SK-N-SH treated with all-trans-retinoic acid at 6 μM for 48 hours (cell line): Measurements from ENCODE around the gene ISY1.

ENCODE experiments used
- ATAC-seq: fragments of 200-7000 bp; cut with Tn5 transposase; 3 replicates; pipeline ENCODE4 v1.9.1; 2020; ENCODE audit warnings: mild to moderate bottlenecking, moderate library complexity
- ARNTL ChIP-seq: fragments of 450-650 bp; formaldehyde crosslinking; IDR thresholded peaks from 2 replicates; pipeline ENCODE4 v1.5.0; 2020; ENCODE audit warnings: low read depth, mild to moderate bottlenecking, moderate library complexity, borderline replicate concordance
- BACH2 ChIP-seq: fragments of 250-450 bp; sonication (Bioruptor Pico); IDR thresholded peaks from 2 replicates; pipeline ENCODE4 v1.9.0; 2021; ENCODE audit warnings: mild to moderate bottlenecking, borderline replicate concordance
- CREB5 ChIP-seq: fragments of 250-450 bp; sonication (Bioruptor Pico); IDR thresholded peaks from 2 replicates; pipeline ENCODE4 v1.5.1; 2020; ENCODE audit warnings: low read depth, mild to moderate bottlenecking, moderate library complexity
- CSDC2 ChIP-seq: fragments of 250-450 bp; sonication (Bioruptor Pico); IDR thresholded peaks from 2 replicates; pipeline ENCODE4 v1.5.0; 2020; ENCODE audit warnings: mild to moderate bottlenecking, moderate library complexity
- ESRRG ChIP-seq: fragments of 250-450 bp; sonication (Bioruptor Pico); IDR thresholded peaks from 2 replicates; pipeline ENCODE4 v1.6.1; 2021; ENCODE audit warnings: mild to moderate bottlenecking
- GLIS3 ChIP-seq: fragments of 250-450 bp; sonication (Bioruptor Pico); IDR thresholded peaks from 2 replicates; pipeline ENCODE4 v1.5.0; 2020; ENCODE audit warnings: mild to moderate bottlenecking, moderate library complexity
- ISL1 ChIP-seq: fragments of 250-450 bp; sonication (Bioruptor Pico); IDR thresholded peaks from 2 replicates; pipeline ENCODE4 v2.1.2; 2022; ENCODE audit warnings: mild to moderate bottlenecking, moderate library complexity
- OSR1 ChIP-seq: fragments of 250-450 bp; sonication (Bioruptor Pico); IDR thresholded peaks from 2 replicates; pipeline ENCODE4 v1.8.0; 2022; ENCODE audit warnings: moderate library complexity, mild to moderate bottlenecking, inconsistent platforms
- PPARA ChIP-seq: fragments of 250-450 bp; sonication (Bioruptor Pico); IDR thresholded peaks from 2 replicates; pipeline ENCODE4 v1.5.0; 2020; ENCODE audit warnings: mild to moderate bottlenecking, borderline replicate concordance
- RARB ChIP-seq: fragments of 250-450 bp; sonication (Bioruptor Pico); IDR thresholded peaks from 2 replicates; pipeline ENCODE4 v1.8.0; 2021; ENCODE audit warnings: mild to moderate bottlenecking, moderate library complexity
- SNAI2 ChIP-seq: fragments of 250-450 bp; sonication (Bioruptor Pico); IDR thresholded peaks from 2 replicates; pipeline ENCODE4 v1.5.0; 2020; ENCODE audit warnings: mild to moderate bottlenecking, moderate library complexity
- TCF4 ChIP-seq: fragments of 250-450 bp; sonication (Bioruptor Pico); IDR thresholded peaks from 2 replicates; pipeline ENCODE4 v1.8.0; 2021; ENCODE audit warnings: mild to moderate bottlenecking, moderate library complexity, borderline replicate concordance
- TOX ChIP-seq: fragments of 250-450 bp; sonication (Bioruptor Pico); IDR thresholded peaks from 2 replicates; pipeline ENCODE4 v1.8.0; 2021; ENCODE audit warnings: mild to moderate bottlenecking, moderate library complexity, borderline replicate concordance
- TSHZ2 ChIP-seq: fragments of 250-450 bp; sonication (Bioruptor Pico); IDR thresholded peaks from 2 replicates; pipeline ENCODE4 v1.5.0; 2020; ENCODE audit warnings: mild to moderate bottlenecking, moderate library complexity
- ZFP3 ChIP-seq: fragments of 250-450 bp; sonication (Bioruptor Pico); IDR thresholded peaks from 2 replicates; pipeline ENCODE4 v1.5.0; 2020; ENCODE audit warnings: mild to moderate bottlenecking, moderate library complexity
- ZFP30 ChIP-seq: fragments of 450-650 bp; formaldehyde crosslinking; IDR thresholded peaks from 2 replicates; pipeline ENCODE4 v1.5.0; 2022; ENCODE audit warnings: mild to moderate bottlenecking, moderate library complexity
- ZNF565 ChIP-seq: fragments of 450-650 bp; formaldehyde crosslinking; conservative IDR thresholded peaks from 2 replicates; pipeline ENCODE4 v1.5.0; 2020; ENCODE audit warnings: low read depth, mild to moderate bottlenecking, moderate library complexity
- ZNF70 ChIP-seq: fragments of 450-650 bp; formaldehyde crosslinking; IDR thresholded peaks from 2 replicates; pipeline ENCODE4 v1.5.0; 2020; ENCODE audit warnings: mild to moderate bottlenecking, moderate library complexity
- ZNF8 ChIP-seq: fragments of 450-650 bp; formaldehyde crosslinking; IDR thresholded peaks from 2 replicates; pipeline ENCODE4 v1.5.0; 2020; ENCODE audit warnings: mild to moderate bottlenecking, moderate library complexity
- TF ChIP-seq, protein P1 (sequence below): fragments of 250-450 bp; sonication (Bioruptor Pico); IDR thresholded peaks from 2 replicates; pipeline ENCODE4 v1.8.0; 2021; ENCODE audit warnings: low read depth, mild to moderate bottlenecking, moderate library complexity, borderline replicate concordance
- TF ChIP-seq, protein P2 (sequence below): fragments of 250-450 bp; sonication (Bioruptor Pico); IDR thresholded peaks from 2 replicates; pipeline ENCODE4 v1.5.1; 2021; ENCODE audit warnings: mild to moderate bottlenecking, moderate library complexity
- TF ChIP-seq, protein P3 (sequence below): fragments of 250-450 bp; sonication (Bioruptor Pico); IDR thresholded peaks from 2 replicates; pipeline ENCODE4 v1.8.0; 2020; ENCODE audit warnings: mild to moderate bottlenecking, moderate library complexity, borderline replicate concordance

The ISY1 gene

GRCh38 chr3:129126726-129127280 is 34.1 kb downstream of the ISY1 start:
- no peak for ATAC-seq

DNA sequence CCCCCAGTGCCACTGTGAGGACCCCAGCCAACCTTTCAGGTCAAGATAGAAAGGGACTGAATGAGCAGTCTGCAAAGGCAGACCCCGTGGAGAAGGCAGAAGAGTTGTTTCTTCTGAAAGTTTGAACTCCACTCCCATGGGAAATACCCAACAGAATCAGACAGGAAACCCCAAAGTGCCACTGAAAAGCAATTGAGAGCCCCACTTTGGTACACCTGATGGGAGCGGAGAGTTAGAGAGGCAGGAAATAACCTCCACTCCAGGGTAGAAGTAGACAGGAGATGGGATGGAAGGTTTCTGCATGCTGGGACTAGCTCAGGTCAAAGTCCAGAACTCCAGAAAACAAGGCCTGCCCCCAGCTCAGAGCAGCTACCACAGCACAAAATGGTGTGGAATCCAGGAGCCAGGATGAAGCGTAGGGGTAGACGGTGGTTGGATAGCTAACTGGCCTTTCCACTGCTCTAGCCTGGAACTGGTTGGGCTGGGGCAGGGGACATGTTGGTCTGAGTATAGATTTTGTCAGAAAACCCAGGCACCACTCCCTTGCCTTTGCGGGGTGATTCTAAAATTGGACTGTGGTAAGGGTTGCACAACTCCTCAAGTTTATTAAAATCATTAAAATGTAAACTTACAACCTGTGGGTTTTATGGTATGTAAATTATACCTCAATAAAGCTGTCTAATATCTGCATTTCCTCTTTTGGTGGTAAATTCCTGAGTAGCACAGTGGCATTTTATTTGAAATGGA is 37.4 kb downstream of the ISY1 start:
- no peak for TF ChIP-seq CSDC2 (CRISPR knock-in tag)
- no peak for TF ChIP-seq GLIS3 (CRISPR knock-in tag)
- TF ChIP-seq ARNTL (CRISPR knock-in tag) = no peak
- TF ChIP-seq OSR1 (CRISPR knock-in tag) = no peak
- no peak for TF ChIP-seq ZNF70
- TF ChIP-seq, protein P1, sequence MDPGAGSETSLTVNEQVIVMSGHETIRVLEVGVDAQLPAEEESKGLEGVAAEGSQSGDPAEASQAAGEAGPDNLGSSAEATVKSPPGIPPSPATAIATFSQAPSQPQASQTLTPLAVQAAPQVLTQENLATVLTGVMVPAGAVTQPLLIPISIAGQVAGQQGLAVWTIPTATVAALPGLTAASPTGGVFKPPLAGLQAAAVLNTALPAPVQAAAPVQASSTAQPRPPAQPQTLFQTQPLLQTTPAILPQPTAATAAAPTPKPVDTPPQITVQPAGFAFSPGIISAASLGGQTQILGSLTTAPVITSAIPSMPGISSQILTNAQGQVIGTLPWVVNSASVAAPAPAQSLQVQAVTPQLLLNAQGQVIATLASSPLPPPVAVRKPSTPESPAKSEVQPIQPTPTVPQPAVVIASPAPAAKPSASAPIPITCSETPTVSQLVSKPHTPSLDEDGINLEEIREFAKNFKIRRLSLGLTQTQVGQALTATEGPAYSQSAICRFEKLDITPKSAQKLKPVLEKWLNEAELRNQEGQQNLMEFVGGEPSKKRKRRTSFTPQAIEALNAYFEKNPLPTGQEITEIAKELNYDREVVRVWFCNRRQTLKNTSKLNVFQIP (CRISPR knock-in tag) = no peak
- TF ChIP-seq ZNF8 = no peak
- ATAC-seq = no peak

More at GRCh38 chr3:129126726-129127280, 34.1 kb downstream of the ISY1 start:
- TF ChIP-seq TOX (CRISPR knock-in tag) = no peak
- no peak for TF ChIP-seq OSR1 (CRISPR knock-in tag)
- TF ChIP-seq ESRRG (CRISPR knock-in tag) = no peak
- TF ChIP-seq SNAI2 (CRISPR knock-in tag) = no peak
- no peak for TF ChIP-seq ZNF70
- no peak for TF ChIP-seq ZFP3 (CRISPR knock-in tag)
- TF ChIP-seq ZNF565 (CRISPR knock-in tag) = no peak
- TF ChIP-seq GLIS3 (CRISPR knock-in tag) = no peak
- no peak for TF ChIP-seq CREB5
- TF ChIP-seq CSDC2 (CRISPR knock-in tag) = no peak
- TF ChIP-seq, protein P2, sequence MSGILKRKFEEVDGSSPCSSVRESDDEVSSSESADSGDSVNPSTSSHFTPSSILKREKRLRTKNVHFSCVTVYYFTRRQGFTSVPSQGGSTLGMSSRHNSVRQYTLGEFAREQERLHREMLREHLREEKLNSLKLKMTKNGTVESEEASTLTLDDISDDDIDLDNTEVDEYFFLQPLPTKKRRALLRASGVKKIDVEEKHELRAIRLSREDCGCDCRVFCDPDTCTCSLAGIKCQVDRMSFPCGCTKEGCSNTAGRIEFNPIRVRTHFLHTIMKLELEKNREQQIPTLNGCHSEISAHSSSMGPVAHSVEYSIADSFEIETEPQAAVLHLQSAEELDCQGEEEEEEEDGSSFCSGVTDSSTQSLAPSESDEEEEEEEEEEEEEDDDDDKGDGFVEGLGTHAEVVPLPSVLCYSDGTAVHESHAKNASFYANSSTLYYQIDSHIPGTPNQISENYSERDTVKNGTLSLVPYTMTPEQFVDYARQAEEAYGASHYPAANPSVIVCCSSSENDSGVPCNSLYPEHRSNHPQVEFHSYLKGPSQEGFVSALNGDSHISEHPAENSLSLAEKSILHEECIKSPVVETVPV (CRISPR knock-in tag) = no peak
- no peak for TF ChIP-seq PPARA (CRISPR knock-in tag)
- TF ChIP-seq BACH2 (CRISPR knock-in tag) = no peak

GRCh38 chr3:129122412-129123011 is 38.4 kb downstream of the ISY1 start:
- TF ChIP-seq TCF4 (CRISPR knock-in tag) (no peak), ESRRG (CRISPR knock-in tag) (no peak), TSHZ2 (CRISPR knock-in tag) (no peak), ZFP30 (CRISPR knock-in tag) (no peak), ZFP3 (CRISPR knock-in tag) (no peak)

DNA sequence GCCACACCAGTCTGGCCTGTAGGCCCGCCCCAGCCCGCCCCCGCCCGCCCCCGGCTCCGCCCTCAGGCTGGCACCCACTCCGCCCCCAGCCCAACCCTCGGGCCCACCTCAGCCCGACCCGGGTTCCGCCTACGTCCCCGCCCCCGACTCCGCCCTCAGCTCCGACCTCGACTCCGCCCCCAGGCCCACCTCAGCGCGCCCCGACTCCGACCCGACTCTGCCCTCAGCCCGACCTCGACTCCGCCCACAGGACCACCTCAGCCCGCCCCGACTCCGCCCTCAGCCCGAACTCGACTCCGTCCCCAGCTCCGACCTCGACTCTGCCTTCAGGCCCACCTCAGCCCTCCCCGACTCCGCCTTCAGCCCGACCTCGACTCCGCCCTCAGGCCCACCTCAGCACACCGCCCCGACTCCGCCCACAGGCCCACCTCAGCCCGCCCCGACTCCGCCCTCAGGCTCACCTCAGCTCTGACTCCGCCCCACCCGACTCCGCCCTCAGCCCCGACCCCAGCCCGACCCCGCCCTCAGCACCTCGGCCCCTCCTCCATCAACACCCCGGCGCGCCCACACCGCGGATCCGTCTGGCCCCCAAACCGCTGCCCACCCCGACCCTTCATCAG is 39.0 kb downstream of the ISY1 start, which contains the start of gene RAB43:
Gene RAB43, minus strand, starts transcription at position 13 of the 620 bp plus-strand sequence. CDS start 315 bp downstream, outside the sequence.
- ATAC-seq = peak; percentile 79
- no peak for TF ChIP-seq PPARA (CRISPR knock-in tag)
- no peak for TF ChIP-seq ZFP3 (CRISPR knock-in tag)
- TF ChIP-seq ZFP30 (CRISPR knock-in tag) = no peak
- no peak for TF ChIP-seq GLIS3 (CRISPR knock-in tag)
- no peak for TF ChIP-seq ESRRG (CRISPR knock-in tag)
- no peak for TF ChIP-seq RARB (CRISPR knock-in tag)
- no peak for TF ChIP-seq TSHZ2 (CRISPR knock-in tag)
- no peak for TF ChIP-seq ISL1 (CRISPR knock-in tag)
- no peak for TF ChIP-seq ZNF8
- TF ChIP-seq ZNF565 (CRISPR knock-in tag) = no peak
- TF ChIP-seq, protein P3, sequence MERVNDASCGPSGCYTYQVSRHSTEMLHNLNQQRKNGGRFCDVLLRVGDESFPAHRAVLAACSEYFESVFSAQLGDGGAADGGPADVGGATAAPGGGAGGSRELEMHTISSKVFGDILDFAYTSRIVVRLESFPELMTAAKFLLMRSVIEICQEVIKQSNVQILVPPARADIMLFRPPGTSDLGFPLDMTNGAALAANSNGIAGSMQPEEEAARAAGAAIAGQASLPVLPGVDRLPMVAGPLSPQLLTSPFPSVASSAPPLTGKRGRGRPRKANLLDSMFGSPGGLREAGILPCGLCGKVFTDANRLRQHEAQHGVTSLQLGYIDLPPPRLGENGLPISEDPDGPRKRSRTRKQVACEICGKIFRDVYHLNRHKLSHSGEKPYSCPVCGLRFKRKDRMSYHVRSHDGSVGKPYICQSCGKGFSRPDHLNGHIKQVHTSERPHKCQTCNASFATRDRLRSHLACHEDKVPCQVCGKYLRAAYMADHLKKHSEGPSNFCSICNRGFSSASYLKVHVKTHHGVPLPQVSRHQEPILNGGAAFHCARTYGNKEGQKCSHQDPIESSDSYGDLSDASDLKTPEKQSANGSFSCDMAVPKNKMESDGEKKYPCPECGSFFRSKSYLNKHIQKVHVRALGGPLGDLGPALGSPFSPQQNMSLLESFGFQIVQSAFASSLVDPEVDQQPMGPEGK (CRISPR knock-in tag) = no peak

More at GRCh38 chr3:129122412-129123011, 38.4 kb downstream of the ISY1 start:
- peak; percentile 1 for ATAC-seq
